HEK293 (cell line): ENCODE data around the gene OLFM3.

Source experiments
- CTCF ChIA-PET: fragments of 350-600 bp; formaldehyde crosslinking; extraction: SDS; loops from one replicate; lab custom pipeline; 2021; ENCODE audit warnings: antibody characterized with exemption; lab: Yijun Ruan, JAX
- POLR2A ChIA-PET: fragments of 300-600 bp; formaldehyde crosslinking; extraction: SDS; loops from one replicate; lab custom pipeline; 2020; ENCODE audit warnings: antibody characterized with exemption, inconsistent platforms; lab: Yijun Ruan, JAX
- H3K27ac ChIP-seq: fragments of 200-500 bp; sonication (Bioruptor generic); 2 replicates; pipeline ENCODE4 v1.5.1; 2014; ENCODE audit warnings: low read depth, low read length, control low read depth, inconsistent platforms; ENCODE audit errors: extremely low read depth
- H3K36me3 ChIP-seq, 2 experiments: fragments of 200-500 bp in 1 of 2; sonication (Bioruptor generic) in 1 of 2; 1 replicate in 1 of 2; 2 replicates in 1 of 2; pipeline ENCODE4 v1.5.1; 2014 to 2017; ENCODE audit warnings: inconsistent platforms in 2 of 2, low read length in 2 of 2; ENCODE audit not compliant: control insufficient read depth in 2 of 2, insufficient read depth in 1 of 2
- H3K4me1 ChIP-seq: fragments of 200-500 bp; sonication (Bioruptor generic); 2 replicates; pipeline ENCODE4 v1.5.1; 2014; ENCODE audit warnings: mild to moderate bottlenecking, low read length, inconsistent platforms; ENCODE audit not compliant: control insufficient read depth, insufficient read depth
- H3K4me3 ChIP-seq: 2 replicates; pipeline ENCODE4 v1.5.1; 2011; ENCODE audit warnings: low read depth, mild to moderate bottlenecking, control low read depth, low read length, moderate library complexity
- H3K9me3 ChIP-seq: fragments of 200-500 bp; sonication (Bioruptor generic); 2 replicates; pipeline ENCODE4 v1.5.1; 2014; ENCODE audit warnings: low read depth, low read length, inconsistent platforms; ENCODE audit not compliant: control insufficient read depth, insufficient read depth
- ZNF121 ChIP-seq: fragments of 450-650 bp; formaldehyde crosslinking; IDR thresholded peaks from 2 replicates; pipeline ENCODE4 v1.5.1; 2016; ENCODE audit warnings: missing biosample characterization, missing genetic modification characterization
- ZNF211 ChIP-seq: fragments of 450-650 bp; formaldehyde crosslinking; IDR thresholded peaks from 2 replicates; pipeline ENCODE4 v1.5.1; 2016; ENCODE audit warnings: low read depth, missing biosample characterization, missing genetic modification characterization
- ZNF404 ChIP-seq: fragments of 450-650 bp; formaldehyde crosslinking; IDR thresholded peaks from 2 replicates; pipeline ENCODE4 v1.5.1; 2017; ENCODE audit warnings: missing biosample characterization, missing genetic modification characterization
- ZNF423 ChIP-seq: fragments of 450-650 bp; formaldehyde crosslinking; IDR thresholded peaks from 2 replicates; pipeline ENCODE4 v1.5.1; 2016; ENCODE audit warnings: missing biosample characterization, missing genetic modification characterization
- ZNF610 ChIP-seq: fragments of 450-650 bp; formaldehyde crosslinking; IDR thresholded peaks from 2 replicates; pipeline ENCODE4 v1.5.1; 2016; ENCODE audit warnings: missing biosample characterization, missing genetic modification characterization, borderline replicate concordance
- ZNF692 ChIP-seq: fragments of 450-650 bp; formaldehyde crosslinking; IDR thresholded peaks from 2 replicates; pipeline ENCODE4 v1.5.1; 2016; ENCODE audit warnings: missing biosample characterization, missing genetic modification characterization

OLFM3 gene

GRCh38 chr1:101757985-101758384 lies 238.7 kb downstream of the OLFM3 start (continued):
- no peak for TF ChIP-seq ZNF692
- no peak for TF ChIP-seq ZNF121 (tag by site-specific recombination)
- no peak for TF ChIP-seq ZNF404
- TF ChIP-seq ZNF610 (tag by site-specific recombination), result no peak
- no peak for TF ChIP-seq ZNF211 (tag by site-specific recombination)
- TF ChIP-seq, all 188 proteins: peak for 0

GRCh38 chr1:101756411-101756810 lies 240.3 kb downstream of the OLFM3 start:
- POLR2A ChIA-PET, result no interaction called here

More at GRCh38 chr1:101756411-101756810, 240.3 kb downstream of the OLFM3 start:
- H3K4me1 ChIP-seq, result no peaks in the 10 kb centered on the region
- TF ChIP-seq ZNF423 (tag by site-specific recombination), result no peak
- CTCF ChIA-PET, result no interaction called here
- no peaks in the 10 kb centered on the region for H3K9me3 ChIP-seq
- no peaks in the 10 kb centered on the region for H3K36me3 ChIP-seq
- no peak overlapping the region for H3K27ac ChIP-seq
- no peak overlapping the region for H3K4me3 ChIP-seq
